ENCODE measurements around the gene MAD1L1. TPM values are rescaled to one million over a fixed set of nuclear protein-coding genes. Genes with fewer than 3 reads are reported as not detected.

MAD1L1 gene
- total and polyA plus RNA-seq, 2 of the 8 experiments (the other 6 are each of a cell fraction or from before 2014, with no cell fraction given) = 40.4 to 44.6 TPM

GRCh38 chr7:2126621-2127020 lies 106.1 kb downstream of the MAD1L1 start:
- Histone ChIP-seq H2BK5ac (ENCODE audit: low read depth, low read length) (no peak overlapping the region), H4K5ac (ENCODE audit: insufficient read length, low read depth, low read length) (no peak overlapping the region), H3K27ac (ENCODE audit: low read depth, low read length) (no peak overlapping the region), H2BK12ac (ENCODE audit: low read depth, low read length) (no peak overlapping the region), H2AK5ac (ENCODE audit: low read depth, low read length) (no peak overlapping the region), H3K4me3 (ENCODE audit: extremely low read depth in 1 of 4, insufficient read depth in 2 of 4, low read depth in 3 of 4, low read length in 4 of 4) (no peak overlapping the region), H4K20me1 (replicated peaks in 1 of 2; ENCODE audit: control insufficient read depth in 1 of 2, insufficient read depth in 2 of 2, low read length in 2 of 2) (peaks cover 1 to 2% of the 10 kb centered on the region in 2 experiments), H3K14ac (ENCODE audit: insufficient read length) (no peak overlapping the region), H3K9me3 (ENCODE audit: insufficient read depth in 2 of 2, low read depth in 1 of 2, low read length in 1 of 2) (no peaks in the 10 kb centered on the region), H3K36me3 (ENCODE audit: control insufficient read depth in 2 of 4, insufficient read depth in 4 of 4, low read length in 3 of 4) (no peaks in the 10 kb centered on the region; a peak in 1 of 8 replicates), H3K18ac (ENCODE audit: extremely low read depth, low read length) (no peak overlapping the region), H2BK20ac (ENCODE audit: low read length) (no peak overlapping the region), H4K91ac (replicated peaks; ENCODE audit: insufficient read length, low read length) (no peak overlapping the region), H2BK120ac (replicated peaks; ENCODE audit: low read depth, low read length) (no peak overlapping the region), H3K4me2 (ENCODE audit: insufficient read depth in 1 of 2, low read depth in 2 of 2, low read length in 2 of 2) (no peak overlapping the region), H3K27me3 (replicated peaks in 1 of 4; ENCODE audit: control insufficient read depth in 3 of 4, extremely low read depth in 1 of 4, insufficient read depth in 3 of 4, low read length in 3 of 4) (no peaks in the 10 kb centered on the region), H3K9ac (replicated peaks in 1 of 4; ENCODE audit: extremely low read depth in 1 of 4, low read depth in 3 of 4, low read length in 3 of 4) (no peak overlapping the region), H2AFZ (ENCODE audit: low read length) (no peak overlapping the region), H3K4me1 (replicated peaks in 1 of 4; ENCODE audit: control insufficient read depth in 3 of 4, insufficient read depth in 4 of 4, low read length in 3 of 4) (no peaks in the 10 kb centered on the region), H3K79me2 (ENCODE audit: control insufficient read depth in 1 of 2, insufficient read depth in 2 of 2, low read length in 2 of 2) (no peaks in the 10 kb centered on the region), H3K23me2 (ENCODE audit: low read depth, low read length) (no peaks in the 10 kb centered on the region), H3K23ac (ENCODE audit: insufficient read length) (no peak overlapping the region), H3K79me1 (ENCODE audit: low read depth, low read length) (no peaks in the 10 kb centered on the region; the same call in 1 of the 2 replicates), H3K56ac (replicated peaks; ENCODE audit: insufficient read length, low read depth, low read length) (no peak overlapping the region), H2BK15ac (ENCODE audit: low read length) (no peak overlapping the region), H3K4ac (replicated peaks; ENCODE audit: insufficient read length, low read depth, low read length) (no peak overlapping the region), H4K8ac (ENCODE audit: extremely low read depth, insufficient read depth, low read length) (no peak overlapping the region; the same call in 1 of the 2 replicates)
- no peak for TF ChIP-seq ZNF274 (IDR thresholded peaks at IDR 0.05; ENCODE audit: borderline replicate concordance, extremely low read depth, low read length)
- TF ChIP-seq POU5F1 (IDR thresholded peaks at IDR 0.05; ENCODE audit: low read depth, low read length) = no peak
- no peak for TF ChIP-seq TEAD4 (IDR thresholded peaks at IDR 0.05; ENCODE audit: low read depth, low read length)
- no peak for TF ChIP-seq MAFK (IDR thresholded peaks at IDR 0.05; ENCODE audit: low read depth, low read length)
- no peak for TF ChIP-seq CTBP2 (IDR thresholded peaks at IDR 0.05; ENCODE audit: borderline replicate concordance, insufficient read depth, insufficient read length, low read length)
- no peak for TF ChIP-seq YY1 (IDR thresholded peaks at IDR 0.05; ENCODE audit: low read depth, low read length)
- no peak for TF ChIP-seq SUZ12 (IDR thresholded peaks at IDR 0.05; ENCODE audit: low read length)
- no peak for TF ChIP-seq TAF7 (optimal IDR thresholded peaks at IDR 0.05; ENCODE audit: borderline replicate concordance, low read depth, low read length)
- TF ChIP-seq TBP (IDR thresholded peaks at IDR 0.05; ENCODE audit: low read depth, low read length) = no peak
- TF ChIP-seq TCF12 (IDR thresholded peaks at IDR 0.05; ENCODE audit: low read depth, low read length) = no peak
- no peak for TF ChIP-seq BACH1 (IDR thresholded peaks at IDR 0.05; ENCODE audit: low read length)
- TF ChIP-seq RXRA (IDR thresholded peaks at IDR 0.05; ENCODE audit: insufficient read depth, low read depth, low read length) = no peak
- no peak for TF ChIP-seq JUND (IDR thresholded peaks at IDR 0.05; ENCODE audit: low read length)
- 86% methylated on average over 9 of the region's 9 CpGs; no CpG with 5 or more reads in 1 of the 2 experiments for WGBS, 2 experiments (ENCODE audit: extremely low coverage in 1 of 2, insufficient coverage in 1 of 2, insufficient read length in 1 of 2, insufficient replicate concordance in 2 of 2, low coverage in 1 of 2, low lambda C conversion rate in 2 of 2, missing lambda C conversion rate in 1 of 2)
- FAIRE-seq (no peak), DNase-seq (ENCODE audit: low read depth in 1 of 2, low spot score in 2 of 2) (no peak)
- ChIA-PET CTCF (ENCODE audit: partially characterized antibody) (interaction anchor here (1.2 to 1.9 kb wide), 4 partner anchors 9 to 19 kb away, joined by 3 to 6 read pairs (median 4); no protein-coding TSS in a partner anchor), POLR2A (ENCODE audit: partially characterized antibody) (no interaction called here)
